Measurements from ENCODE around the gene MDM2. TPM values are rescaled to one million over a fixed set of nuclear protein-coding genes. Genes with fewer than 3 reads are reported as not detected.

MDM2 gene
- total RNA-seq, 4 donors from 2014 or later = 99.8 to 117 (median 107) TPM

- no peak for TF ChIP-seq CTCF (IDR thresholded peaks at IDR 0.05; ENCODE audit: low read depth)
These were observed 47.8 kb downstream of the MDM2 start for GRCh38 chr12:68855771-68856170.

- no peak for TF ChIP-seq CTCF (IDR thresholded peaks at IDR 0.05; ENCODE audit: low read depth)
These were observed 48.5 kb downstream of the MDM2 start for GRCh38 chr12:68856510-68856909.

- TF ChIP-seq CTCF (IDR thresholded peaks at IDR 0.05; ENCODE audit: low read depth) = no peak
These were observed 53.9 kb downstream of the MDM2 start for GRCh38 chr12:68861890-68862289.

DNA sequence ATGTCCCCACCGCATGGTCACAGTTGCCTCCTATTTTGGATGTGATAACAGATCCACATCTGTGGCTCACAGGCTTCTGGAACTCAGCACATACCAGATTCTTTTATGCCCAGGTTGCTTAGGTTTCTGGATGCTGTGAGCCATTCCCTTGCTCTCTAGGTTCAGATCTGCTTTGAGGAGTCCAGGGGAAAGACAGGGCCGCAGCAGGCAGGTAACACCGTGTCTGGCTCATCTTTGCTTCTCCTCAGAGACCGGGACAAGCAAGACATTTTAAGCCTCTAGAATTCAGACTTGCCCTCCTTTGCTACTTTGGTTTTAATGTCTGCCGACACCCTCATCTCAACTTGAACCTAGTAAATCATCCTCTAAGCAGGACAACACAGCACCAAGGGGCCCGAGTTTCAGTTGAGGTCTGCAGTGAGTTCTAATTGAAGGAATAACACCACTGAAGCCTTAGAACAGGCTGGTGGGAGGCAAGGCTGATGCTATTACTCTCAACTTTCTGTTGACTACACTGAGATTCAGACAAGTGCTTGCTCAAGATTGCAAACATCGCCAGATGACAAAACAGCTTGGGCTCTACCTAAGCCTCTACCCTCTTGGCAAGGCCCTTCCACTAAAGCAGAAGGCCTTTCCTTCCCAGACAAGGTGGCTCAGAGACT is 55.3 kb downstream of the MDM2 start:
- TF ChIP-seq CTCF (IDR thresholded peaks at IDR 0.05; ENCODE audit: low read depth) = no peak

- TF ChIP-seq CTCF (IDR thresholded peaks at IDR 0.05; ENCODE audit: low read depth) = no peak
These were observed 56.6 kb downstream of the MDM2 start for GRCh38 chr12:68864604-68865003.

- no peak for TF ChIP-seq CTCF (IDR thresholded peaks at IDR 0.05; ENCODE audit: low read depth)
These were observed 57.6 kb downstream of the MDM2 start for GRCh38 chr12:68865399-68866164.

GRCh38 chr12:68866950-68867349 is 59.0 kb downstream of the MDM2 start:
- no peak for TF ChIP-seq CTCF (IDR thresholded peaks at IDR 0.05; ENCODE audit: low read depth)
